GM19238 (cell line): Measurements from ENCODE around the gene LCN10.
"Not testable (repeated sequence)": the region's sequence is repeated elsewhere in the genome, so short reads cannot be mapped to it uniquely, and the experiment has no call there.

Experiments
- DNase-seq: peaks from one replicate; pipeline ENCODE4 v3.0.0; 2011; ENCODE audit warnings: low spot score; ENCODE audit not compliant: insufficient read length

The LCN10 gene

DNA sequence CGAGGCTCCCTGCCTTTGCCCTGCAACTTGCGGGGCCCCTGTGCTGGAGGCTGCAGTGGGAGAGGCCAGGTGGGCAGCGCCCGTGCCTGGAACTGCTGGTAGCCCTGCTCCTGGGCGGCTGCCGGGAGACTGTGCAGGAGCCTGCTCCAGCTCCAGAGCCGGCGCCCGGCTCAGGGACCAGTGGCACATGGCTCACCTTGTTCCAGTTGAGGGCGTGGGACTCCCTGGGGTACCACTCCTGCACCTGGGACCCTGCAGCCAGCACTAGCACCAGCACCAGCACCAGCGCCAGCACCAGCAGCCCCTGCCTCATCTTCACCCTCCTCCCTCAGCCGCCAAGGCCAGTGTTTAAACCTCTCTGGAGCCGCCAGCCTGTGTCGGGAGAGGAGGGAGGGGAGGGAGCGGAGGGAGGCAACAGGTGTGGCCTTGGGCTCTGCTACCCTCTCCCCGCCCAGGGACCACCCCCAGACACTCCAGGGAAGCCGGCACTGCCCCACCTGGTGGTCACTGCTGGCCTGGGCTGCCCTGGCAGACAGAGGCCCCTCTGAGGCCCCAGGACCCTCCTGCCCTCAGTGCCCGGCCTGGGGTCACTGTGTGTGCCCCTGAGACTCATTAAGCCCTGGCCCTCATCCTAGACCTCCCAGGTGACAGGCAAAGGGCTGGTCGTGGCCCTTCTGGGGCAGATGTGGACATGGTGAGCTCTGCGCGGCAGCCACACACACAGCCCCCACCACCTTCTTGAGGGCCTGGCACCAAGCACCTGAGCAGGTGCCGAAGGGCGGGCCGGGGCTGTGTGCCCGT lies at the start of gene LCN10:
LCN10 (minus strand) TSS at position 350 of the 801 bp plus-strand sequence; CDS start at position 313, 37 bp downstream.
- DNase-seq = no peak

DNA sequence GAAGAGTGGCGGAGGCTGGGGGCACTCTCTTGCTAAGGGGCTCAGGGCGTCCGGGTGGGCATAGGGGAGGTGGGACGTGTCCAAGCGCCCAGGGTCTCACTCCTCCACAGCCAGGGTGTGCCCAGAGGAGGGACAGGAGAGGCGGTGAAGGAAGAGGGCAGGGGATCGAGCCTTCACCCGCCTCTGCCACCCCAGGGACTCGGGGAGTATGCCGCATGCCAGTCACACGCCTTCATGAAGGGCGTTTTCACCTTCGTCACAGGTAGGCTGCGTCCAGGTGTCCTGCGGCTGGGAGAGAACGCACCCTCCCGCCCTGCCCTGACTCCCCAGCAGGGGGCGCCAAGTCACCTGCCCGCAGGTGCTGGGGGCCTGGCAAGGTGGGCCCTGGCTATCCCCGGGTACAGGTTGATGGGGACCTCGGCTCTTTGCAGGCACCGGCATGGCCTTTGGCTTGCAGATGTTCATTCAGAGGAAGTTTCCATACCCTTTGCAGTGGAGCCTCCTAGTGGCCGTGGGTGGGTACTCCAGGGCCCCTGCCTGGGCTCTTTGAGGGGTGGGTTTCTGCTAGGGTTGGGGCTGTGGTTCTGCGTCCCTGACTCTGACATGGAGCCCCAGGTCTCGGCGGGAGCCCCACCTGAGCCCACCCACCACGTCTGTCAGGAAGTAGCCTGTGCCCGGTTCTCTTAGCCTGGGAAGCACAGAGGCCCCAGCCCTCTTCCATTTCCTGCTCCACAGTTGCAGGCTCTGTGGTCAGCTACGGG lies 49.0 kb upstream of the LCN10 start:
- DNase-seq = no peak

DNA sequence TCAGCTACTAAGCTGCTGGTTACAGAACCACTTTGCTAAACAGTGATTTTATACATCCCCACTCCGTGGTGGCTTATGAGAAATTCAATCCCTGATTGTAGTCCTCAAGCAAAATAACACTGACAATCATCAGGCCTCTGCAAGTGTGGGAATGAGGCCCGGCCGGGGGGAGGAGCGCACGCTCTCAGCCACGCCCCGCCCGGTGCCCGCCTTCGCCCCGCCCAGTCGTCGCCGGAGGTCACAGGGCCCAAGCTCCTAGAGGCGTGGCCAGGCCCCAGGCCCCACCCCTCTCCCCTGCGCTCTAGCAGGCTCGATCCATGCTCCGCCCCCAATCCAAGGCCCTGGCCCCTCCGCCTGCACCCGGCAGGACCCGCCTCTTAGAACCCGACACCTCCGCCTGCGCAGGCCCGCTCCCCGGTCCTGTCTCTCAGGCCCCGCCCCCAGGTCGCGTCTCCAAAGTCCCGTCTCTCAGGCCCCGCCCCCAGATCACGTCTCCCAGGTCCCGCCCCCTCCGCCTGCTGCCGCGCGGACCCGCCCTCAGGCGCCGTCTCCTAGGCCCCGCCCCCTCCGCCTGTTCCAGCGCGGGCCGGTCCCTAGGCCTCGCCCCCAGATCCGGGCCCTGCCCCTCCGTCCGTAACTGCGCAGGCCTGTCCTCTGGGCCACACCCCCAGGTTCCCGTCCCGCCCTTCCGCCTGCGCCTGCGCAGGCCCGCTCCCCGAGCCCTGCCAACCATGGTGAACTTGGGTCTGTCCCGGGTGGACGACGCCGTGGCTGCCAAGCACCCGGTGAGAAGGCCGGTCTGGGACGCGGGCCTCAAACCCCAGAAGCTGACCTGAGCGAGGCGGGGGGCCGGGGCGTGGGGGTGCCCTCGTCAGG lies 48.1 kb upstream of the LCN10 start, which contains the start of gene TMEM141:
TMEM141 (plus strand) TSS at position 705 of the 876 bp plus-strand sequence; CDS start at position 732, 27 bp downstream.
- DNase-seq = peak; percentile 96

DNA sequence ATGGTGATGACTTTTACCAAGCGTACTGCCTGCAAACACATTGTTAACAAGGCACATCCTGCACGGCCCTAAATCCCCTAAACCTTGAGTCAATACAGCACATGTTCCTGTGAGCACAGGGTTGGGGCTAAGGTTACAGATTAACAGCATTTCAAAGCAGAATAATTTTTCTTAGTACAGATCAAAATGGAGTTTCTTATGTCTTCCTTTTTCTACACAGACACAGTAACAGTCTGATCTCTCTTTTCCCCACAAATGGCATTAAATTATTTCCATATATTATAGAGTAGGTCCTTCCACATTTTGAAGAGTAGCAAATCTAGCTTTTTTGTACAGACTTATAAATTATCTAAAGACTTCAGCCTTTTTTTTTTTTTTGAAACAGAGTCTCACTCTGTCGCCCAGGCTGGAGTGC lies 46.8 kb upstream of the LCN10 start:
- DNase-seq = no peak

DNA sequence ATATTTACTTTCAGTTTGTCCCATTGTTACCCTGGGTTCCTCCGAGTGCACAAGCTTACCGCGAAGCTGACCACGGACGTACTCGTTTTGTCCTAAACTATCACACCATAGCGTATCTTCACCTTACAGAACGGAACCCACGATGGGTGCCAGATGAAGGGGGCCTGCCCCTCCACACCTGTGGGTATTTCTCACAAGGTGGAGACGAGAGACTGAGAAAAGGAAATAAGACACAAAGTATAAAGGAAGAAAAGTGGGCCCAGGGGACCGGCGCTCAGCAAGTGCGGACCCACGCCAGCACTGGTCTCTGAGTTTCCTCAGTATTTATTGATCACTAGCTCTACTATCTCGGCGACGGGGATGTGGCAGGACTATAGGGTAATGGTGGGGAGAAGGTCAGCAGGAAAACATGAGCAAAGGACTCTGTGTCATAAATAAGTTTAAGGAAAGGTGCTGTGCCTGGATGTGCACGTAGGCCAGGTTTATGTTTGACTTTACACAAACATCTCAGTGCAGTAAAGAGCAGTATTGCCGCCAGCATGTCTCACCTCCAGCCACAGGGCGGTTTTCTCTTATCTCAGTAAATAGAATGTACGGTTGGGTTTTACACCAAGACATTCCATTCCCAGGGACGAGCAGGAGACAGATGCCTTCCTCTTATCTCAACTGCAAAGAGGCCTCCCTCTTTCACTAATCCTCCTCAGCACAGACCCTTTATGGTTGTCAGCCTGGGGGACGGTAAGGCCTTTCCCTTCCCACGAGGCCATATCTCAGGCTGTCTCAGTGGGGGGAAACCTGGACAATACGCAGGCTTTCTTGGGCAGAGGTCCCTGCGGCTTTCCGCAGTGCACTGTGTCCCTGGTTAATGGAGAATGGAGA lies 46.1 kb upstream of the LCN10 start:
- DNase-seq = not testable (repeated sequence)

DNA sequence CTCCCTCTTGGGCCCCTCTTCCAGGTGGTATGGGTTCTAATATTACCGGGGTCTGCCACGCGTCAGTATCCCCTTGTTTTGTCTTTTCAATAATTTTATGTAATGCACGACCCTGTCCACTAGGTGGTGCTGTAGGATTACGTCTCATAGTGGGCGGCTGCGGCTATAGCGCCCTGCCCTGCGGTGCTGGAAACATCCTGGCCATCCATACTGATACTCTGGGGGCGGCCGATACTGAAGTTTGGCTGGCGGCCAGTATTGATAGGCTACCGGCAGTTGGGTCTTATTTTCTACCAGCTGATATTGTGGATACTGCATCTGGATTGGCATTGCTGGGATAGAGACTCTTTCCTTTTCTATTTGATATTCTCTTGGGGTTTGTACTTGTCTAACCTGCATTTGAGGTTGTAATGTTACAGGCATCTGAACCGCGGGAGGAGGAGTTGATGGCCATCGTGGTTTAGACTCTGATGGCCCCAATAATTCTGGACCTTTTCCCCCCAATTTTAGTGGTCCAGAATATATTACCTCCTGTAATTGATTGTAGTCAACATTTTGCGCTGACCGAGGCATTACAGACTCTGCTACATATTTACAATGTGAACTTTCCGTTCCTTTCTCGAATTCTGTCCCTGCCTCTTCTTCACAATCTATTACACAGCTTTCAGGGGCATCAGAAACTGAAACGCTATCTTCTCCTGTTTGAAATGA lies 45.1 kb upstream of the LCN10 start:
- no peak for DNase-seq

DNA sequence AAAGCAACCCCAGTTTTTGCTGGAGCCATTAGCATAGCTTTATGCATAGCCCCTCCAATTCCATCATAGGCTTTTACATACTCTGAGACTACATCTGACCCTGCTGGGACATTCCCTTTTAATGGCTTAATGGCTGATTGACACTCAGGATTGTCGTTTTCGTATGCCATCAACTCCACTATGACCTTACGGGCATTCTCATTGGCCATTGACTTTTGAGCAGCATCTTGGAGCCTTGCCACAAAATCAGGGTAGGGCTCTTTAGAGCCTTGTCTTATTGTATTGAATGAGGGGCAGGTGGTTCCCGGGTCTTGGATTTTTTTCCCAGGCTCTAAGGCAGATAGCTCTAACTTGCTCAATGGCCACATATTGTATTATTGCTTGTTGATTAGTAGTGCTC lies 44.2 kb upstream of the LCN10 start:
- DNase-seq = not testable (repeated sequence)

DNA sequence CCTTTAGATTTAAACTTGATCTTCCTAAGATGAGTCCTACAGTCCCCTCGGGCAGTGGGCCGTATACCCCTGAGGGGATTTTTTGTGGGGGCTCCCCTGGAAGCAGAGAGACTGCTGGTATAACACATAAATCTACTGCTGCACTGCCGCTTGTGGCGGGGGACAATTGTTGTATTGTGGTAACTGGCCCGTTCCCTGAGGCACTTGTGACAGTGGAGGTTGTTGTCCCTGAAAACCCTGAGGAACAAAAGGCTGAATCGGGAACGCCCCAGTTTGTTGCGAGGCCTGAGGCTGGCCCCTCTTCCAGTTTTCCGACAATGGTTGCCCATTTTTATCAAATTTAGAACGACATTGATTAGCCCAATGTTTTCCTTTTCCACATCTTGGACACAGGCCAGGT lies 43.7 kb upstream of the LCN10 start:
- DNase-seq = no peak

DNA sequence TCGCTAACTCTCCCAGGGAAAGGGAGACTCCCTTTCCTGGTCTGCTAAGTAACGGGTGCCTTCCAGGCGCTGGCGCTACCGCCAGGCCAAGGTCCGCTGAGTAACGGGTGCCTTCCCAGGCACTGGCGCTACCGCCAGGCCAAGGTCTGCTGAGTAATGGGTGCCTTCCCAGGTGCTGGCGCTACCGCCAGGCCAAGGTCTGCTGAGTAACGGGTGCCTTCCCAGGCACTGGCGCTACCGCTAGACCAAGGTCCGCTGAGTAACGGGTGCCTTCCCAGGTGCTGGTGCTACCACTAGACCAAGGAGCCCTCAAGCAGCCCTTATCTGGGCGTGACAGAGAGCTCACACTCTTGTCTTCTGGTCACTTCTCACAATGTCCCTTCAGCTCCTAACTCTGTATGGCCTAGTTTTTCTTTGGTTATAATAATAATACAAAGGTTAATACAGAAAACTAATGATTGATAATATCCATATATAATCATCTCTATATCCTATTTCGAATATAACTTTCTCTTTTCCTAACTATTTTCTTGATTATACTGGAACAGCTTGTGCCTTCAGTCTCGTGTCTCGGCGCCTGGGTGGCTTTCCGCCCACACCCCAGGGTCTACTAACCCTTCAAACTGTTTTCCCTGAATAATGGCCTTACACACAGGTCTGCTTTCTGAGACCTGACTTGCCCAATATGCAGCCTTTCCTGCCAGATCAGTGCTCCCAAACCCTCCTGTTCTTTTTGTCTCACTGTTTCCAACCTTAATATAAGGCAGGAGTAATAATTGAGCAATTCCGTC lies 43.0 kb upstream of the LCN10 start:
- DNase-seq = not testable (repeated sequence)

DNA sequence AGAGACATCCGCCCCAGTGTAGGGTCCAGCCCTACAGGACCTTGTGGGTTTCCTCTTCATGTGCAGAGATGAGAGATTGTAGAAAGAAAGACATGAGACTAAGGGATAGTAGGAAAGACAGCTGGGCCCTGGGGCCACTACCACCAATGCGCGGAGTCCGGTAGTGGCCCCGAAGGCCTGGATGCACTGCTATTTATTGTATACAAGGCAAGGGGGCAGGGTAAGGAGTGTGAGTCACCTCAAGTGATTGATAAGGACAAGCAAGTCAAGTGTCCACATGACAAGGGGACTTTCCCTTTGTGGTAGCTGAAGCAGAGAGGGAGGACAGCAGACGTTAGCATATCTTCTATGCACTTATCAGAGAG lies 42.2 kb upstream of the LCN10 start:
- no peak for DNase-seq

DNA sequence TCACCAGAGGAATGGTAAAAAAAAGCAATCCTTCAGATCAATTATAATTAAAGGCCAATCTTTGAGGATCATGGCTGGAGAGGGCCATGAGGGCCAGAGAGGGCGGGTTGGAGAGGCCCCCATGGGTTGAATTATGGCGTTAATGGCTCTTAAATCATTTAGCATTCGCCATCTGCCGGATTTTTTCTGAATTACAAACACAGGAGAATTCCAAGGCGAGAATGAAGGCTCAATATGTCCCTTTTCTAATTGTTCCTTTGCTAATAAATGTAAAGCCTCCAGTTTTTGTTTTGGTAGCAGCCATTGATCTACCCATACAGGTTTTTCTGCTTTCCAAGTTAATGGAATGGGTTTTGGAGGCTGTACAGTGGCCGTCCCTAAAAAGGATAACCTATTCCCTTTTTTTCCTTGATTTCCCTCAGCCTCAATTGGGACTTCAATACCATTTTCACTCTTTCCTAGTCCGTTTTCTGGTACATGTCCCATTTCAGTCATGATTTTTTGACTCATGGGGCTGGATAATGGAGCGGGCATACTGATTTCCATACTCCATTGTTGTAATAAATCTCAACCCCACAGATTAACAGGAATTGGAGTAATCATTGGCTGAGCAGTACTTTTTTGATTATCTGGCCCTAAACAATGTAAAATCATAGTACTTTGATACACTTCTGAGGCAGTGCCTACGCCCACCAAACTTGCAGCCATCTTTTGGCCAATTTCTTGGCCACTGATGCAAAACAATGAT lies 41.7 kb upstream of the LCN10 start:
- no peak for DNase-seq

DNA sequence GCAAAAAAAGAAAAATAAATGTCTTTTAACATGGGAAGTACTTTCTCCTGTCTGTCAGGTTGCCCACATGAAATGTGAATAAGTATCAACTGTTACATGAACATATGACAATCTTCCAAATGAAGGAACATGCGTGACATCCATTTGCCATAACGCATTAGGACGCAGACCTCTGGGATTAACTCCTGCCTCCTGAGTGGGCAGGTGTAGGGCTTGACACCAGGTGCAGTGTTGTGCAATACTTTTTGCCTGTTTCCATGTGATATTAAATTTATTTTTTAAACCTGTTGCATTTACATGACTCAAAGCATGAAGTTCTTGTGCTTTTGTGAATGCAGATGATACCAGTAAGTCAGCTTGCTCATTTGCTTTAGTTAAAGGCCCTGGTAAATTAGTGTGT lies 39.7 kb upstream of the LCN10 start:
- DNase-seq = no peak

DNA sequence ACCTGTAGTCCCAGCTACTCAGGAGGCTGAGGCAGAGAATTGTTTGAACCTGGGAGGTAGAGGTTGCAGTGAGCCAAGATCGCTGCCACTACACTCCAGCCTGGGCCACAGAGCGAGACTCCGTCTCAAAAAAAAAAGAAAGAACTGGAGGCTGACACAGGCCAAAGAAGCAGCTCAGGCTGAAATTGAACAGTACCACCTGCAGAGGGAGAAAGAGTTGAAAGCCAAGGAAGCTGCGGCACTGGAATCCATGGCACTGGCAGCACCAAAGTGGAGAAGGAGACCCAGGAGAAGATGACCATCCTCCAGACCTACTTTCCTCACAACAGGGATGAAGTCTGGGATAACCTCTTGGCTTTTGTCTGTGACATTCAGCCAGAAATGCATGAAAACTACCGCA lies 37.1 kb upstream of the LCN10 start:
- no peak for DNase-seq

DNA sequence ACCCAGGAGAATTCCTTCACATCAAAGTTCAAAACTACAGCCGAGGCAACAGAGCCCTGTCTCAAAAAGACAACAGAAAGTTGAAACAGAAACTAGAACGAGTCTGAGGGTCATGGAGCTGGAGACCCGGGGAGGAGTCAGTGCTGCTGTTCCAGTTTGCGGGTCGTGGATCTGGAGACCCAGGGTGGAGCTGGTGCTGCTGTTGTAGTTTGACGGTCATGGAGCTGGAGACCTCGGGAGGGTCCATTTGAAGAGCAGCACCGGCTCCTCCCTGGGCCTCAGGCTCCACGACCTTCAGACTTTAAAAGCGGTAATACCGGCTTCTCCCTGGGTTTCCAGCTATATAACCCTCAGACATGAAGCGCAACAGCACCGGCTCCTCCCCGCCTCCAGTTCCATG lies 34.6 kb upstream of the LCN10 start:
- DNase-seq = no peak

DNA sequence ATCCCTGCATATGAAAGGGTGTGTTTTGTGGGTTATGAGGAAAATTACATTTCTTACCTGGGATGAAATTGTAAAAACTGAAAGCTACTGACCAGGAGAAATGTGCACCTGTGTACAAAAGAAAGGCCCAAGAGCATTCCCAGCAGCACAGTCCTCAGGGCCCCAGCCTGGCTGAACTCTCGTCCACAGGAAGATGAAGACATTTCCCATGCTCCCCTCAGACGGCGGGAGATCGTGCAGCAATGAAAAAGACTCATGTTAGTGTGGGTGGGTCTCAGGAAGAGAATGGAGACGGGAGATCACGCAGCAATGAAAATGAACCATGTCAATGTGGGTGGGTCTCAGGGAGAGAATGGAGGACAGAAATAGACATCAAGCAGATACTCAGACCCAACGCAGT lies 34.2 kb upstream of the LCN10 start:
- no peak for DNase-seq

DNA sequence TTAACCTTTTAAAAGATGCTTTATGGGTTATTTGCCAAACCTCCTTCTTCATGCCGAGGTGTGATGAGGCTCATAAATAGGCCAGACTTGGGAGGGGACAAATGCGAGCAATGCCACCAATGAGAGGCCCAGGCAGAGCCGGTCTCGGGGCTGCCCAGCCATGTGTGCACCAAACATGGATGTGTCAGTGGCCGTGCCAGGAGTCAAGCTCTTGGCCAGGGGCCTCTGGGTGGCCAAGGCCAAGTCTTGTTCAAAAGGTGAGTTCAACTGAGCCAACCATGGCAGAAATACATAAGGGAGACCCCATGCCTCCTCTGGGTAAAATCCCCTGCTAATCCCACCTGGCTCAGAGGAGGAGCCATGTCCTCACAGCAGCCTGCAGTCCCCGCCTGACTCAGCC lies 32.5 kb upstream of the LCN10 start:
- DNase-seq = no peak

DNA sequence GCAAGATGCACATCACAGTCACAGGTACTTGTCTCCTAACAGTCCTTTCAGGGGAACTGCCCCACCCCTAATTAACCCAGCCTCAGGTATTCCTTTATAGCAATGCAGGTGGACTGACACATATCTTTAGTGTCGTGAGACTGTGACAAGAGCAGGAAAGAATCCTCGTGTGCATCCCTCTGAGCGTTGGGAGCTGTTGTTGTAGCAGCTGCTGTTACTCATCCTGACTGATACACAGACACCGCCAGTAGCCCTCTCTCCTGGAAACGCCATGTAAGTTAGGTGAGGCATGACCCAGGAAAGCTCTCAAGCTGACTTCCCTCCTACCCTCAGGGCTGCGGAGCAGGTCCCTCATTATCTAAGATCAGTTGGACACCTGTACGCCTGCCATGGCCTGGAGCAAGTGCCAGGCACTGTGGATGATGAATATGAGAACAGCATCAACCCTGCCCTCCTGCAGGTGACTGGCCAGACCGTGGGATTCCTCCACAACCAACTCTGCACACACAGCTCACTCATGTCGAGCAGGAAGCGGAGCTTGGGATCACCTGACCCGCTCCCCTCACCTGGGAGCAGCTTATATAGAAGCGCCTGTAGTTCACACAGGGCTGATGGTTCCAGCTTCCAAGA lies 31.8 kb upstream of the LCN10 start:
- no peak for DNase-seq
